Osteocyte (in vitro differentiated cells): ENCODE data around the gene PPCDC. TPM values are rescaled to one million over a fixed set of nuclear protein-coding genes. Genes with fewer than 3 reads are reported as not detected.

ENCODE experiments used
- DNase-seq: peaks from one replicate; pipeline ENCODE4 v3.0.0; 2021; ENCODE audit warnings: mixed read lengths; ENCODE audit not compliant: unreplicated experiment; ENCODE audit errors: extremely low spot score
- H3K27ac Mint-ChIP-seq: one replicate; pipeline ENCODE4 v1.8.0; 2021; ENCODE audit warnings: mild to moderate bottlenecking, mixed read lengths; ENCODE audit not compliant: unreplicated experiment
- H3K27me3 Mint-ChIP-seq: one replicate; pipeline ENCODE4 v1.8.0; 2021; ENCODE audit warnings: mixed read lengths; ENCODE audit not compliant: unreplicated experiment
- H3K36me3 Mint-ChIP-seq: one replicate; pipeline ENCODE4 v1.8.0; 2021; ENCODE audit warnings: mixed read lengths; ENCODE audit not compliant: unreplicated experiment
- H3K4me1 Mint-ChIP-seq: one replicate; pipeline ENCODE4 v1.8.0; 2021; ENCODE audit warnings: mixed read lengths; ENCODE audit not compliant: unreplicated experiment
- H3K4me3 Mint-ChIP-seq: one replicate; pipeline ENCODE4 v1.8.0; 2021; ENCODE audit warnings: mild to moderate bottlenecking, moderate library complexity, mixed read lengths; ENCODE audit not compliant: unreplicated experiment
- H3K9me3 Mint-ChIP-seq: one replicate; pipeline ENCODE4 v1.8.0; 2021; ENCODE audit warnings: mixed read lengths; ENCODE audit not compliant: unreplicated experiment
- total RNA-seq: library from RNA; stranded (reverse); gene quantifications from 2 replicates; pipeline ENCODE4 v1.2.1, GENCODE V29; 2021
- TF ChIP-seq, protein P1 (sequence below): fragments of 200-600 bp; sonication (generic); IDR thresholded peaks from 2 replicates; pipeline ENCODE4 v1.5.0; 2021; ENCODE audit warnings: antibody characterized with exemption, mild to moderate bottlenecking, moderate library complexity

PPCDC gene
- total RNA-seq, 1 donor from 2014 or later: 12.7 TPM

DNA sequence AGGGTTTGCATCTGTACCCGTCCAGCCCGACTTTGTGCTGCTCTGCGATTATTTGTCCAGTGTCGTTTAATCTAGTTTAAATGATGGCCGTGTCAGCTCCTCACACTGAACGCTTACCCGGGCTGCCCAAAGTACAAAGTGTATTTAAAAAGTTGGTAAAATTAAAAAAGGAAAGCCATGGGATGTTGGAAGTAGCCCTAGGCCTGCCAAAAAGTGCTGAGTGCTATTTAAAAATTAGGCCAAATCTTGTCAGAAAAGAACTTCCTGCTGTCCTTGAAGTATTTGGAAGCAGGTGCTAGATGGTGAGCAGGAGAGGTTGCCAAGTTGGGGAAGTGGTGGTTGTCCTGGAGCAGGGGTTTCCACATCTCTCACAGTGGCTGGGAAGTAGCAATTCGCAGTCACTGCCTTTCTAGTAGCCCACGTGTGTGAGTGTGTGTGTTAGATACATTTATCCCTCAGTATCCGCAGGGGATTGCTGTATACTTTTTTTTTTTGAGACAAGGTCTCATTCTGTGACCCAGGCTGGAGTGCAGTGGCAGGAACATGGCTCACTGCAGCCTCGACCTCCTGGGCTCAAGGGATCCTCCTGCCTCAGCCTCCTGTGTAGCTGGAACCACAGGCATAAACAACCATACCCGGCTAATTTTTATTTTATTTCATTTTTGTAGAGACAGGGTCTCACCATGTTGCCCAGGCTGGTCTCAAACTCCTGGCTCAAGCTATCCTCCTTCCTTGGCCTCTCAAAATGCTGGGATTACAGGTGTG lies 664 bp downstream of the PPCDC start:
- Mint-ChIP-seq H3K4me1 (peaks cover 15% of the 10 kb centered on the region), H3K4me3 (peak overlapping the region; percentile 88), H3K36me3 (peaks cover under 1% of the 10 kb centered on the region), H3K27me3 (no peaks in the 10 kb centered on the region), H3K27ac (peak overlapping the region; percentile 81), H3K9me3 (no peaks in the 10 kb centered on the region)
- no peak for DNase-seq
- TF ChIP-seq, protein P1, sequence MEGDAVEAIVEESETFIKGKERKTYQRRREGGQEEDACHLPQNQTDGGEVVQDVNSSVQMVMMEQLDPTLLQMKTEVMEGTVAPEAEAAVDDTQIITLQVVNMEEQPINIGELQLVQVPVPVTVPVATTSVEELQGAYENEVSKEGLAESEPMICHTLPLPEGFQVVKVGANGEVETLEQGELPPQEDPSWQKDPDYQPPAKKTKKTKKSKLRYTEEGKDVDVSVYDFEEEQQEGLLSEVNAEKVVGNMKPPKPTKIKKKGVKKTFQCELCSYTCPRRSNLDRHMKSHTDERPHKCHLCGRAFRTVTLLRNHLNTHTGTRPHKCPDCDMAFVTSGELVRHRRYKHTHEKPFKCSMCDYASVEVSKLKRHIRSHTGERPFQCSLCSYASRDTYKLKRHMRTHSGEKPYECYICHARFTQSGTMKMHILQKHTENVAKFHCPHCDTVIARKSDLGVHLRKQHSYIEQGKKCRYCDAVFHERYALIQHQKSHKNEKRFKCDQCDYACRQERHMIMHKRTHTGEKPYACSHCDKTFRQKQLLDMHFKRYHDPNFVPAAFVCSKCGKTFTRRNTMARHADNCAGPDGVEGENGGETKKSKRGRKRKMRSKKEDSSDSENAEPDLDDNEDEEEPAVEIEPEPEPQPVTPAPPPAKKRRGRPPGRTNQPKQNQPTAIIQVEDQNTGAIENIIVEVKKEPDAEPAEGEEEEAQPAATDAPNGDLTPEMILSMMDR: no peak

DNA sequence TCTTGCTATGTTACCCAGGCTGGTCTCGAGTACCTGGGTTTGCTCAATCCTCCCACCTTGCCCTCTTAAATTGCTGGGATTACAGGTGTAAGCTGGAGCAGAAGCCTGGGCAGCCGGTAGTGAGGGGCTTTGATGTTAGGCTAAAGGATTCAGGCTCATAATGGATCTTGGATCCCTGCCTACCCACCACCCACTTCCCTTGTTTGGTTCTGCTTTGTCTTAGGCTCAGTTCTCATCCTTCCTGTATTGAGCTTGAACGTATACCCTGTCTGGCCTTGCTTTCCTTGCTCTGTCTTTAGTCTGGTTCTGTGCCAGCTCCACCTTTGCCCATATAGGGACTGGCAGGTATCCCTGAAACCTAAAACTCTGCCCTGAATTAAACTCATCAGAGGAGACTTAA lies 1.7 kb downstream of the PPCDC start:
- TF ChIP-seq, protein P1: no peak
- peaks cover 24% of the 10 kb centered on the region for H3K4me1 Mint-ChIP-seq
- no peaks in the 10 kb centered on the region for H3K27me3 Mint-ChIP-seq
- H3K36me3 Mint-ChIP-seq: peaks cover 2% of the 10 kb centered on the region
- H3K27ac Mint-ChIP-seq: no peak overlapping the region
- peak overlapping the region; percentile 45 for H3K4me3 Mint-ChIP-seq
- DNase-seq: no peak
- no peaks in the 10 kb centered on the region for H3K9me3 Mint-ChIP-seq

DNA sequence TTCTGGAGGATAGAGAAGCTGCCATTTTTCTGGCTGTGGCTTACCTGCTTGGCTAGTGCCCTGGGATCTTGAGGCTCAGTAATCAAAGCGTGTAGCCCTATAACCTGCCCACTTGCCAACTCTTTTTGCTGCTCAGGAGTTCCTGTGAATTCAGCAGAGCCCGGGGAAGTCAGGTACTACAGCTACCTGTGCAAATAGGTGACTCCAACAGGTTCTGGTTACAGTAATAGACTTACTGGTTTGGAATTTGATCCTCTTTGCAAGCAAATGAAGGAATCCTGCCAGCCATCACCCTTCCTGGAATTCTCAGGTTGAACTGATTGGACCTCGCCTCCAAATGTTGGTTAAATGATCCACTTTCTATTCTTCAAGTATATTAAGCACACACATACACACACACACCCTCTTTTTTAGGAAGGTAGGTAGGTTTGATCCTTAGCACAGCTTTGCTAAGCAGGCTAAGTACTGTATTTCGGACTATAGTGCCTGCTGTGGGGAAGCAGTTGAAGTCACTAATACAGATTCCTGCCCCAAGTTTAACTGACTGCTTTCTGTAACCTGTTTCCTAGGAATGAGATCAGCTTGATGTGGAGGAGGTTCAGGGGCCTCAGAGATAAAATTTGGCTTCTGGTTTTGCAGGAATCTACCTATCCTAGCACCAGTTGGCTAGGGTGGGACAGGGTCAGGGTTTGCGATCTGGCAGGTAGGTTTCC lies 2.3 kb downstream of the PPCDC start:
- no peaks in the 10 kb centered on the region for H3K9me3 Mint-ChIP-seq
- peaks cover 30% of the 10 kb centered on the region for H3K4me1 Mint-ChIP-seq
- DNase-seq: no peak
- no peak overlapping the region for H3K4me3 Mint-ChIP-seq
- TF ChIP-seq, protein P1: no peak
- H3K27me3 Mint-ChIP-seq: no peaks in the 10 kb centered on the region
- peaks cover 2% of the 10 kb centered on the region for H3K36me3 Mint-ChIP-seq
- no peak overlapping the region for H3K27ac Mint-ChIP-seq

DNA sequence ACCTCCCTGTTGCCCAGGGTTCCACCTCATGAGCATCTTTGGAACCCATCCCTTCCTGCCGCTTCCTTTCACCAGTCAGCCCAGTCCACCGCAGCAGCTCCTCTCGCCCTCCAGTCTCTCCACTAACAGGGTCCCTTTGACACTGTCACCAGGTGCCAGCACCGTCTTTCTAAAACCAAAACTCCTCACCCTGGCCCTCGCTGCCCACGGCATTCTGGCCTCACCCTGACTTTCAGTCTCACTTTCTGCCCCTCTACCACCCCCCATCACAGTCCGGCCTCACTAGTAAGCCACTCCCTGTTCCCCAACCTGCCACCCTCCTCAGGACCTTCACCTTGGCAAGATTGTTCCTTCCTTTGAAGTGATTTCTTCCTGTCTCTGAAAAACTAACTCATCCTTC lies 4.2 kb downstream of the PPCDC start:
- Mint-ChIP-seq H3K27me3 (no peaks in the 10 kb centered on the region), H3K4me3 (no peak overlapping the region), H3K36me3 (peaks cover 6% of the 10 kb centered on the region), H3K9me3 (no peaks in the 10 kb centered on the region), H3K4me1 (peaks cover 48% of the 10 kb centered on the region), H3K27ac (no peak overlapping the region)
- TF ChIP-seq, protein P1: no peak
- no peak for DNase-seq

DNA sequence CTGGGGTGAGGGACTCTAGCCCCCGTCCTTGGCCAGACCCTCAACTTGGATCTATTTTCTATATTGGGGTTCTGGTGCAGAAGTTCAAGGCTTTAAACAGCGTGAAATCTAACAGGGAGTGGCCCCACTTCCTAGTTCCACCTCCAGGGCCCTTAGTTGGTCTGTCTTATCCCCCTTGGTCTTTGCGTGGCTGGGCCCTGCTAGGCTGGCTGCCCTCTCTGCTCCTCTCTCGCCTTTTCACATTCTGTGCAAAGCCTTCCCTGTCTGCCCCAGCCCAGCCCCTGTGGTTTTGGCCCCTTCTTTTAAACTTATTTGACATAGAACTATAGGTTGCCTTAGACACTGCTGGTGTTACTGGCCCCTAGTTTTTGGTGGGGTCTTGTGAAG lies 5.6 kb downstream of the PPCDC start:
- Mint-ChIP-seq H3K36me3 (peaks cover 6% of the 10 kb centered on the region), H3K27ac (peak overlapping the region; percentile 88), H3K27me3 (no peaks in the 10 kb centered on the region), H3K9me3 (no peaks in the 10 kb centered on the region), H3K4me3 (peak overlapping the region; percentile 64), H3K4me1 (peaks cover 49% of the 10 kb centered on the region)
- DNase-seq: no peak
- TF ChIP-seq, protein P1: no peak
